Inflammatory macrophage treated with lipopolysaccharide for 4 hours (primary cell): ENCODE results near the gene CTIF.
A peak's percentile ranks its signal among the peaks of the same experiment; 100 is the strongest.

ENCODE experiments used
- DNase-seq: peaks from one replicate; pipeline ENCODE4 v3.0.0-alpha.2; 2020

Gene CTIF

DNA sequence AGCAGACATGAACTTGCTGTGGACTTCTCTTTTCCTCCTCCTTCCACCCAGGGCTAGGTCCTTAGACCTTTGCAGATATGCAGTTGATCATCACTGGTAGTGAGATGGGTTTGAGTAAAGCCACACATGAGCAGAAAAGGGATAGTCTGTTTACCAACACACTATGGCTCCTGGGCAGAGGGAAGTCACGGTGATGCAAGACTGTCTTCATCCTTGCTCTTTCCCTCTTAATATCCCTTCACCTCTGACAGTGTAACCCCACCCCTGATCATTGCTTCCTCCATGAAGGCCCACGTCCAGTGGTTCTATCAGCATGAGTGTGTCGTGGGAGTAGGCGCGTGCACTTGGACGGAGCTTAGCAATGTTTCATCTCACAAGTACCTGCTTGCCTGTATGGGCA lies 223.2 kb downstream of the CTIF start:
- DNase-seq: no peak

DNA sequence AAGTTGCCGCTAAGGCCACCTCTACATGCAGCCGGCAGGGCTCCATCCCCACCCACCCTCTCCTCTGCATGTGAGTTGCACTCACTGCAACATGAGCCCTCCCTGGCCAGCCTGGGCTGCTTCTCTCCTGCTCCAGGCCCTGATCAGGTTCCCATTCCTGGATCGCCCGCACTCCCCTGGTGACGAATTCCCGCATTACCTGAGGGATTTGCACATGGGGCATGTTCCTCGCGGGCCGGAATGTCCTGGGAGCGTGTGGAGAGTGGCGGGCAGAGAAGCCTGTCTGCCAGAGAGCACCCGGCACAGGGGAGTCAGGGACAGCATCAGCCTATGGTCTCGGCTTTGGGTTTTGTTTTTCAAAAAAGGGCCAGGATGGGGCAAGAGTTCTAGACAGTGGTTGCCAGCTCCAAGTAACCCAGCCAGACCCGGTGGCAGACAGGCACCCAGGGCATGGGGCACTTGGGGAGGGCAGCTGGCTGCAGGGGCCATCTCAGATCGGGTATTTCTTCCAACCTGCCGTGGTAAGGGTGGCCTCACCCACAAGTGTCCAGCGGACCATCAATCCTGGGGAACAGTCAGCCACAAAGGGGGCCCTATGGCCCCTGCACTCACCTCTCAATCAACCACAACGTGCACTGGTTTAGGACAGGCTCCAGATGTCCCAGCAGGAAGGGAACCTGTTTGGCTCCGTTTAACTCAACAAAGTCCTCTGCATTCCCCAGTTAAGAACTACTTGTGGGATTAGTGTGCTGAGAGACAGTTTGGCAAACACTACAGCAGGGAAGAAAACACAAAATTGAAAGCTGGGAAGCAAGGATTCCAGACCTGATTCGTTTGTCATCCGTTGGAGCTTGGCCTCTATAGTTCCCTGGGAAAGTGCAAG lies 224.2 kb downstream of the CTIF start:
- no peak for DNase-seq

DNA sequence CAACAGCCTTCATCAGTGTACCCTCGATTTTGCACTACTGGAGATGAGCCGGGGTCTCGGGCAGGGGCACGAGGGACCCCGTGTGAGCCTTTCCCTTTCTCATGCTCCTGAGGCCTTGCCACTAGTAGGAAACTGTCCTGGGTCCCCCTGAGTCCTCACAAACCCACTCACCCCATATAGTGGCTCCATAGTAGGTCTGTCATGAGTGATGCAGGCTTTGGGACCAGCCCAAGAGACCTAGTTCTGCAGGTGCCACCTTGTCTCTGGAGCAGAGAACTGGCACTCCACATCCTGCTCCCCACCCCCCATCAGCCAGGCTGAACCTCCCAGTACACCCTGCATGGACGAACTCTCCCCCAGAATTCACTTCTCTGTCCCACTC lies 224.9 kb downstream of the CTIF start:
- no peak for DNase-seq

- no peak for DNase-seq
These were observed 226.2 kb downstream of the CTIF start for GRCh38 chr18:48765053-48765452.

GRCh38 chr18:48766026-48766425 lies 227.2 kb downstream of the CTIF start:
- no peak for DNase-seq

DNA sequence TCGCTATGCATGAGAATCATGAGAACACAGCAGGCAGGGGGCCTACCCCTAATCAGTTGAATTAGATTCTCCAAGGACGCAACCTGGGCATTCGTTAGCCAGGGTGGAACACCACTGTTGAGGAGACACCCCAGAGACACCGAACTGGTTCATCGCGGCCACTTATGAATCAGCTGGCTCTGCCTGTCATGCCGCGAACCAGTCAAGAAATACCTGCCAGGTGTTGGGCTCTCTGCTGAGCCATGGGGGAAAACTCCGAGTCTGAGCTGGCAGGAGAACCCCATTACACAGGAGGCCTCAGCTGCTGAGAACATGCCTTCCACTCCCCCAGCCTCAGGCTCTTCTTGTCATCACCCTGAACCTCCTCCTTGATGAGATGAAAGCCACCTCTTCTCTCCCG lies 227.7 kb downstream of the CTIF start:
- DNase-seq: no peak

DNA sequence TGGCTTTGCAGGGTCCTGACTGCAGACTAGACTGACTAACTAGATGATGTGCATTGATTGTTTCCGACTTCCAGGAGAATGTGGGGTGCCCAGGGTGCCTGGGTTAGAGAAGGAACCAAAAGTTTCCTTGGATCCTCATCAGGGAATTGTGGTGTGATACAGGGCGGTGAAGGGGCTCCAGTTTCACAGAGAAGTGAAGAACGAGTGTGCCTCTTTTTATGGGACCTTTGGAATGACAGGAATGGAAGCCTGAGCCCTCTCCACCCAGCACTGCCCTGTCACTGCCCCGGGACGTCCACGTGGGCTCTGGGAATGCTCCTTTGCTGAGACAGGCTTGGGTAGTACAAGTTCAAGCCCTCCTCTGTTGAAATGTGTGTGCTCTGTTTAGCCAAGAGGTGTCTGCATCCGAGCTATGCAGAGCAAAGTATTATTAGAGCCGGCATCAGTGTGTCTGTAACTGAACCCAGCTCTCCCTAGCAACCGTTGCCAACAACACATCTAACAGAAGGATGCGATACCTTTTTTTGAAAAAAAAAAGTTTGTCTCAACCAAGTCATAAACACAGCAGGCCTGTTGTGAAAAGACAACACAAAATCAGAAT lies 228.4 kb downstream of the CTIF start:
- no peak for DNase-seq

DNA sequence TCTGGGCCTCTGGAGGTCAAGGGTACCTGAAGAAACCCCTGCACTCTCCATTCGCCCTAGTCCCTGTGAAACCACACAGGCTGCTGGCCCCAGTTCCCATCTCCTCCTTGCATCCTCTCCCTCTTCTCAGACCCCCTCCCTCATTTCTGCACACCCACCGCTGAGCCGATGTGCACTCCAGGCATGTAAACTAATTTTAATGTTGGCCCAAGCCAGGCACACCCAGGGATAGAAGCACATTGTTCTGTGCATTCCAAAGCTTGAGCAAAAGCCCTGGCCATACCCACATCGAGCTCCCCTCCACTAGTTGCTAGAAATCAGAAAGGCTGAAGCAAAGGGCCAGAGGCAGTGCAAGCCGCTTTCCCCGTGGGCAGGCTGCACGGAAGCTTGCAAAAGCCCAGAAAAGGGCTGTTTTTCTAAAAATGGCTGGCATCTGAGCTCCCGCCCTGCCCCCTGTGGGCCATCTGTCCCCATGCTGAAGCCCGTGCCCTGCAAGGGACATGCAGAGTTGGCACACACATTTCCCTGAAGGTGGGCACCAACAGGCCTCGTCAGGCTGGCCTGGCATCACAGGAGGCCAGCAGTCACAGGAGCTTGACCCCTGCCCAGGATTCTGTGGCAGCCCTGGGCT lies 230.3 kb downstream of the CTIF start:
- DNase-seq: peak; percentile 33

DNA sequence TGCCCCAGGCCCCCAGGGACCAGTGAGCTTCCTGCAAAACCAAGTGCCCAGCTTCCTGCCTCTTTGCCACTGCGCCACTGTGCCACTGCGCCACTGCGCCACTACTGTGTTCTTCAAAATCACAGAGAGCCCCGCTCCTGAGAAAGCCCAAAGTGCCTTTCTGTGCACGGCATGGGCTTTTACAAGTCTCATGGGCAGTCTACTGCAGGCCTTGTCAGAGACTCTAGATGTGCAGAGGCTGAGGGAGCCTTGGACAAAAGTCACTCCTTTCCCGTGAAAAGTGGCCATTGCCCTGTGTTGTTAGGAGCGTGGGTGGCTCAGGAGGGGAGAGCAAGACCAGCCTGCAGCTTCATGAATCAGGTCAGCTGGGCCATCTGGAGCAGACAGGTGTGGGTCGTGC lies 231.4 kb downstream of the CTIF start:
- DNase-seq: no peak

GRCh38 chr18:48771641-48772375 lies 233.0 kb downstream of the CTIF start:
- no peak for DNase-seq

GRCh38 chr18:48772457-48772856 lies 233.6 kb downstream of the CTIF start:
- no peak for DNase-seq

DNA sequence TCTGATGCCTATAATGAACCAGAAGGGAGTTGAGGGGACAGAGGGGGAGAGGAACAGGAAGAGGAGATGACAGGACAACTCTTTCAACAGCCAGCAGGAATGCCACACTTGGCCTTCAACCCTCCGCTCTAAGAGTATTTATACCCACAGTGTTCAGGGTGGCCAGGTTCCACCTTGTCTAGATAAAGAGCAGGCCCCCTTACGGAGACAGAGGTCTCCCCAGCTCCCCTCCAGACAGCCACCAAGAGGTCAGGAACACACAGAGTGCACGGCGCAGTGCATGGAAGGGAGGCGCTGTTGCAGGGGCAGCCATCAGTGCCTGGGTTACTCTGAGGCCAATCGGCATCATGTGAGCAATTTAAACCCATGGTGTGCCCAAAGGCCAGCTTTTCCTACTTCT lies 235.0 kb downstream of the CTIF start:
- DNase-seq: no peak

DNA sequence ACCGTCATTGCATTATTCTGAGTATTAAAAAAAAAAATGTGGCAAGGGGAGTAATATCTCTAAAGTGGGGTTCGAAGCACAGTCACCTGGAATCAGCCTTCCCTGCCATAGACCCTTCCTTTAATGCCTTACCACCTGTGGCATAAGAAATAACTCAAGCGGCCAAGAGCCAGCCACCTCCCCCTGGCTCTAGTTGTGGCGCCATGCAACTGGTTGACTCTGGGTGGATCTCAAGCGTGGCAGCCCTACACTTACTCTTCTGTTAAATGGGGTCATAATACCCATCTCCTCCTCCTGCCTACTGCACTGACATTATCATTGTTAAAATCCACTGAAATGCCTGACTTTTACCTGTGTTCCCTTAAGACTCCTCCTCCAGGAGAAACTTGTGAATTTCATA lies 236.1 kb downstream of the CTIF start:
- DNase-seq: no peak

- no peak for DNase-seq
These were observed 236.7 kb downstream of the CTIF start for GRCh38 chr18:48775372-48776155.

- DNase-seq: no peak
These were observed 237.3 kb downstream of the CTIF start for GRCh38 chr18:48776156-48776555.

GRCh38 chr18:48776641-48777025 lies 237.8 kb downstream of the CTIF start:
- DNase-seq: no peak

GRCh38 chr18:48777026-48777743 lies 238.4 kb downstream of the CTIF start:
- peak; percentile 67 for DNase-seq

DNA sequence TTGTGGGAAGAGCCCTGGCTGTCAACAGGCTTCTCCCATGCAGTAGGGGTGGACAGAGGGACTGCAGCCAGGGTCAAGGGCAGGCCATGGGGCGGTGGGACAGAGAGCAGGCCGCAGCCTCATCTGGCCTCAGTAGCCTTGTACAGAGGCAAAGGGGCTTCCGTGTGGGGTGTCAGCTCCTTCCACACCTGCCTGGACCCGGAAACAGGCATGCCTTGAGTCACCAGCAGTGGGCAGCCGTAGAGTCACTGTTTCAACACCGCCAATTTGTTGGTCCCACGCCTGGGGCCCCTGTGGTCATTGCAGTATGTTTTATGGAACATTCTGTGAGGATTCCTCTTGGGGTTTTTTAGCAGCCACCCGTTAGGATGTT lies 238.9 kb downstream of the CTIF start:
- DNase-seq: peak; percentile 57

DNA sequence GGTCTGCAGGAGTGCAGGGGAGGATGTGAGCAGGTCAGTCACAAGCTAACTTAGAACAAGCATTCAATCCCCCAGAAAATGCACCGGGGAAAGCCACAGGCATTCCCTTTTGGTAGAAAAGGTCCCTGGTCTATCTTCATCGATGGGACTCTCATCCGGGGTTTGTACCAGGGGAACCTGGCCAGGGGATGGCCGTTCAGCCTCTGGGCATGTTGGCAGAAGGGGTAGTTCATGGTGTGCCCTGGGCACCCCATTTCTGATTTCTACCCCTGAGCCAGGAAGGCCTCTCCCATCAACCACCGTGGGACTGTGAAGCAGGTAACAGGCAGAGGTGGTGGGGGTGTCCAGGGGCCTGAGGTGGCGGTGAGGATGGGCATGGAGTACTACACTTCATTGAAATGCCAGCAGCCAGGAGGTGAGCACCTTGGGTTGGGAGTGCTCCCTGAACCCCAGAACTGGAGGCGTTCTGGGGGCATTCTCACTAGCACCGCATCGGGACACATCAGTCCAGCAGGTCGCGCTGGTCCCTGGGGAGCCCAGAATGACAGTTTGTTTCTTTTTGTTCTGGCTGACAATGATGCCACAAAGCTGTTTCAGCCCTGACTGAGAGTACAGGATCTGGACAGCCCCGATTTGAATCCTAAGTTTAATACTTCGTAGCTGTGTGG lies 239.6 kb downstream of the CTIF start:
- no peak for DNase-seq

DNA sequence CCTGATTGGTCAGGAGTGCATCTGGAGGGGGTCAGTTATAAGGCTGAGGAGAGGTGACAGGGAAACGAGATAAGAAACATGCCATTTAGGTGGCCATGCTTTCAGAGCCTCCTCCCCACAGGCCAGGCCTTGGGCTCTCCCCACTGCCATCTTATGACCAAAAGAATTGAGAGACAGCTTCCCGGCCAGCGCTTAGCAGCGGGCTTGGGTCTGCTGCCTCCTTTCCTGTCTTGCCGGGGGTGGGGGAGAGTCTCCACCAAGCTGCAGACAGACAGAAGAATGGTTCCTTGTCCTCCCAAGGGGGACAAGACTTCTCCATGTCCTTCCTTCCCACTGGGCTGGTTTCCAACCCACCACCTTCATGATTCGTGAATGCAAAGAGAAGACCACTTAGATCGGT lies 240.6 kb downstream of the CTIF start:
- DNase-seq: no peak

- DNase-seq: no peak
These were observed 241.5 kb downstream of the CTIF start for GRCh38 chr18:48780201-48780912.
